Gastroesophageal sphincter (tissue), 3 donors: ENCODE results near the gene KAT6B.

Experiments used
- CTCF ChIP-seq, 4 experiments: fragments of 200-600 bp in 2 of 4; fragments of 450-650 bp in 2 of 4; sonication (generic) in 1 of 4; IDR thresholded peaks; one replicate each; pipeline ENCODE4 v1.5.1; 2017 to 2019; ENCODE audit warnings: antibody characterized with exemption in 4 of 4, mild to moderate bottlenecking in 2 of 4, moderate library complexity in 2 of 4
- POLR2A ChIP-seq, 2 donors: fragments of 450-650 bp; IDR thresholded peaks; one replicate each; pipeline ENCODE4 v1.6.1; 2017; ENCODE audit warnings: antibody characterized with exemption in 2 of 2, mild to moderate bottlenecking in 2 of 2, moderate library complexity in 1 of 2
- POLR2AphosphoS5 ChIP-seq: sonication (generic); formaldehyde crosslinking; IDR thresholded peaks from one replicate; pipeline ENCODE4 v1.6.1; 2017; ENCODE audit warnings: antibody characterized with exemption

GRCh38 chr10:75080554-75080953 lies 254.2 kb downstream of the KAT6B start:
- TF ChIP-seq CTCF (IDR thresholded peaks at IDR 0.05) (no peak), POLR2AphosphoS5 (no peak), POLR2A (IDR thresholded peaks at IDR 0.05) (no peak)
